ENCODE results near the gene ZNF302.
A peak's percentile ranks its signal among the peaks of the same experiment; 100 is the strongest.

ZNF302 gene

GRCh38 chr19:34692549-34692948 lies 15.1 kb downstream of the ZNF302 start:
- no peaks in the 10 kb centered on the region for H3K36me3 ChIP-seq (replicated peaks; ENCODE audit: low read depth, low read length)
- H2AFZ ChIP-seq (ENCODE audit: low read depth, low read length) = no peak overlapping the region
- no peak overlapping the region for H3K4me3 ChIP-seq (ENCODE audit: low read length)
- TF ChIP-seq CTCF (IDR thresholded peaks at IDR 0.05; ENCODE audit: low read depth, low read length) (no peak), EZH2phosphoT487 (IDR thresholded peaks at IDR 0.05; ENCODE audit: low read depth) (no peak)
- no peak overlapping the region for H3K27ac ChIP-seq (ENCODE audit: low read length)
- H3K79me2 ChIP-seq (ENCODE audit: low read length) = no peaks in the 10 kb centered on the region
- H4K20me1 ChIP-seq (ENCODE audit: insufficient read depth, low read length) = no peaks in the 10 kb centered on the region
- no peaks in the 10 kb centered on the region for H3K9me3 ChIP-seq (ENCODE audit: insufficient read depth, low read length)
- no peaks in the 10 kb centered on the region for H3K27me3 ChIP-seq (ENCODE audit: low read depth, low read length)
- no peaks in the 10 kb centered on the region for H3K4me1 ChIP-seq (ENCODE audit: low read length)
- H3K9ac ChIP-seq (ENCODE audit: low read length) = no peak overlapping the region
- H3K4me2 ChIP-seq (ENCODE audit: low read length) = no peak overlapping the region

- Histone ChIP-seq H3K4me3 (ENCODE audit: low read length) (no peak overlapping the region), H3K9me3 (ENCODE audit: insufficient read depth, low read length) (no peaks in the 10 kb centered on the region), H3K9ac (ENCODE audit: low read length) (no peak overlapping the region), H3K36me3 (replicated peaks; ENCODE audit: low read depth, low read length) (no peaks in the 10 kb centered on the region), H3K27ac (ENCODE audit: low read length) (no peak overlapping the region), H3K4me2 (ENCODE audit: low read length) (no peak overlapping the region), H2AFZ (ENCODE audit: low read depth, low read length) (no peak overlapping the region), H3K79me2 (ENCODE audit: low read length) (no peaks in the 10 kb centered on the region), H4K20me1 (ENCODE audit: insufficient read depth, low read length) (no peaks in the 10 kb centered on the region), H3K27me3 (ENCODE audit: low read depth, low read length) (no peaks in the 10 kb centered on the region; the same call in 1 of the 2 replicates), H3K4me1 (ENCODE audit: low read length) (peaks cover 4% of the 10 kb centered on the region; the same call in 1 of the 2 replicates)
- no peak for TF ChIP-seq EZH2phosphoT487 (IDR thresholded peaks at IDR 0.05; ENCODE audit: low read depth)
- no peak for TF ChIP-seq CTCF (IDR thresholded peaks at IDR 0.05; ENCODE audit: low read depth, low read length)
Measured at GRCh38 chr19:34707661-34708060, 30.2 kb downstream of the ZNF302 start.

GRCh38 chr19:34711890-34712289 lies 34.4 kb downstream of the ZNF302 start:
- Histone ChIP-seq H3K27me3 (ENCODE audit: low read depth, low read length) (peaks cover 22% of the 10 kb centered on the region), H3K4me1 (ENCODE audit: low read length) (peaks cover 4% of the 10 kb centered on the region; the same call in 1 of the 2 replicates), H3K9ac (ENCODE audit: low read length) (no peak overlapping the region), H3K27ac (ENCODE audit: low read length) (no peak overlapping the region), H2AFZ (ENCODE audit: low read depth, low read length) (no peak overlapping the region), H3K4me2 (ENCODE audit: low read length) (no peak overlapping the region), H4K20me1 (ENCODE audit: insufficient read depth, low read length) (no peaks in the 10 kb centered on the region), H3K79me2 (ENCODE audit: low read length) (no peaks in the 10 kb centered on the region), H3K9me3 (ENCODE audit: insufficient read depth, low read length) (no peaks in the 10 kb centered on the region), H3K36me3 (replicated peaks; ENCODE audit: low read depth, low read length) (no peaks in the 10 kb centered on the region), H3K4me3 (ENCODE audit: low read length) (no peak overlapping the region)
- no peak for TF ChIP-seq CTCF (IDR thresholded peaks at IDR 0.05; ENCODE audit: low read depth, low read length)
- no peak for TF ChIP-seq EZH2phosphoT487 (IDR thresholded peaks at IDR 0.05; ENCODE audit: low read depth)

- Histone ChIP-seq H3K27ac (ENCODE audit: low read length) (no peak overlapping the region), H3K27me3 (ENCODE audit: low read depth, low read length) (peaks cover 22% of the 10 kb centered on the region), H4K20me1 (ENCODE audit: insufficient read depth, low read length) (no peaks in the 10 kb centered on the region), H3K4me2 (ENCODE audit: low read length) (peak overlapping the region; percentile 27; the same call in 1 of the 2 replicates), H3K4me1 (ENCODE audit: low read length) (peaks cover 4% of the 10 kb centered on the region; the same call in 1 of the 2 replicates), H3K9ac (ENCODE audit: low read length) (no peak overlapping the region), H3K9me3 (ENCODE audit: insufficient read depth, low read length) (no peaks in the 10 kb centered on the region), H2AFZ (ENCODE audit: low read depth, low read length) (peak overlapping the region; percentile 83), H3K4me3 (ENCODE audit: low read length) (no peak overlapping the region), H3K36me3 (replicated peaks; ENCODE audit: low read depth, low read length) (no peaks in the 10 kb centered on the region), H3K79me2 (ENCODE audit: low read length) (no peaks in the 10 kb centered on the region)
- TF ChIP-seq EZH2phosphoT487 (IDR thresholded peaks at IDR 0.05; ENCODE audit: low read depth) (no peak), CTCF (IDR thresholded peaks at IDR 0.05; ENCODE audit: low read depth, low read length) (peak; percentile 88)
Measured at GRCh38 chr19:34712395-34713261, 35.1 kb downstream of the ZNF302 start.

All from OCI-LY3 (cell line).